ENCODE results near the gene CYP8B1. TPM values are rescaled to one million over a fixed set of nuclear protein-coding genes. Genes with fewer than 3 reads are reported as not detected.

The CYP8B1 gene
- total and polyA plus RNA-seq, 9 of the 15 experiments (the other 6 are each of a cell fraction or from before 2014, with no cell fraction given) = 0.04 TPM; not detected in 8

DNA sequence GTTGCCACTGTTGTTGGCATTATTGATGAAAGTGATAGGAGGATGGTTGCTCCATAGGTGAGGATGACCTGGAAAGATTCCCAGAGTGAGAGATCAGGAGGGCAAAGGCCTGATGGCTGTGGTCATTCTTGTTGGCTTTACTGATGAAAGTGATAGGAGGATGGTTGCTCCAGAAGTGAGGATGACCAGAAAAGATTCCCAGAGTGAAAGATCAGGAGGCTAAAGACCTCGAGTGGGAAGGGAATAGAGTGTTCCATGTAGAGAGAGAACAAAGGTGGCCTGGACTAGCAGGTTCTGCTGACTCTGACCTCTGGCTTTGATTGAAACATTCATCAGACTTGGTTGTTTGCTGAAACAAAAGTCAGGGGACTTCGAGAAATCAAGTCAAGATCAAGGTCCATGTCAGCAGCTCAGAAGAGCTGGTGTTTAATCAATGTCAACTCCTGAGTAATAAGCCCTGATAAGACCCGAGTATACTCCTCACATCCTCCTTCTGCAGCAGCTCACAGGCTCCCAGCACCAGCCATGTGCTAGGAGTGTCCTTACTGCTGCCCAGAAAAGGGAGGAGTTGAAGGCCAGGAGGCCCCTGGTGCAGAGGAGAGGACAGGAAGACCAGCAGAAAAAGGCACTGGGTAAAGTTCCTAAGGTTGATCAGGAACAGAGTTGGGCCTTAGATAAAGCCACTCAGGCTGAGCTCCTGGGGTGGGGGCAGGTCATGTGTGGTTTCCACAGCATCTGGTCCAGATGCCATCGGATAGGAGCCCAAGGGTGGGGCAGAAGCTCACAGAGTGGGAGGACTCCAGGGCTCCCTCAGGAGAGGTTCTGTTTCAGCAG lies 19.9 kb downstream of the CYP8B1 start (continued):
- TF ChIP-seq, protein P1, sequence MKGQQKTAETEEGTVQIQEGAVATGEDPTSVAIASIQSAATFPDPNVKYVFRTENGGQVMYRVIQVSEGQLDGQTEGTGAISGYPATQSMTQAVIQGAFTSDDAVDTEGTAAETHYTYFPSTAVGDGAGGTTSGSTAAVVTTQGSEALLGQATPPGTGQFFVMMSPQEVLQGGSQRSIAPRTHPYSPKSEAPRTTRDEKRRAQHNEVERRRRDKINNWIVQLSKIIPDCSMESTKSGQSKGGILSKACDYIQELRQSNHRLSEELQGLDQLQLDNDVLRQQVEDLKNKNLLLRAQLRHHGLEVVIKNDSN (CRISPR knock-in tag; IDR thresholded peaks at IDR 0.05) = no peak
- TF ChIP-seq CBX3 (IDR thresholded peaks at IDR 0.05; ENCODE audit: borderline replicate concordance in 1 of 2, low read length in 2 of 2) (no peak), TEAD4 (IDR thresholded peaks at IDR 0.05; ENCODE audit: low read length) (0 out of 2 replicates have a peak, but pooled peaks have one; percentile 12), TEAD4 (CRISPR knock-in tag; IDR thresholded peaks at IDR 0.05; ENCODE audit: borderline replicate concordance) (no peak), CTBP1 (IDR thresholded peaks at IDR 0.05; ENCODE audit: borderline replicate concordance) (peak; percentile 44; the same call in 1 of the 2 replicates), SREBF1 (IDR thresholded peaks at IDR 0.05; ENCODE audit: borderline replicate concordance, low read depth, low read length) (no peak), TCF3 (CRISPR knock-in tag; IDR thresholded peaks at IDR 0.05) (peak; percentile 75), ZNF282 (CRISPR knock-in tag; IDR thresholded peaks at IDR 0.05) (no peak), JUN (IDR thresholded peaks at IDR 0.05; ENCODE audit: borderline replicate concordance, low read depth, low read length) (no peak), JUN (CRISPR knock-in tag; IDR thresholded peaks at IDR 0.05; ENCODE audit: borderline replicate concordance) (no peak), SIN3B (IDR thresholded peaks at IDR 0.05; ENCODE audit: low read depth) (no peak), SAFB (IDR thresholded peaks at IDR 0.05; ENCODE audit: borderline replicate concordance, low read depth, low read length) (no peak)
- TF ChIP-seq, protein P2, sequence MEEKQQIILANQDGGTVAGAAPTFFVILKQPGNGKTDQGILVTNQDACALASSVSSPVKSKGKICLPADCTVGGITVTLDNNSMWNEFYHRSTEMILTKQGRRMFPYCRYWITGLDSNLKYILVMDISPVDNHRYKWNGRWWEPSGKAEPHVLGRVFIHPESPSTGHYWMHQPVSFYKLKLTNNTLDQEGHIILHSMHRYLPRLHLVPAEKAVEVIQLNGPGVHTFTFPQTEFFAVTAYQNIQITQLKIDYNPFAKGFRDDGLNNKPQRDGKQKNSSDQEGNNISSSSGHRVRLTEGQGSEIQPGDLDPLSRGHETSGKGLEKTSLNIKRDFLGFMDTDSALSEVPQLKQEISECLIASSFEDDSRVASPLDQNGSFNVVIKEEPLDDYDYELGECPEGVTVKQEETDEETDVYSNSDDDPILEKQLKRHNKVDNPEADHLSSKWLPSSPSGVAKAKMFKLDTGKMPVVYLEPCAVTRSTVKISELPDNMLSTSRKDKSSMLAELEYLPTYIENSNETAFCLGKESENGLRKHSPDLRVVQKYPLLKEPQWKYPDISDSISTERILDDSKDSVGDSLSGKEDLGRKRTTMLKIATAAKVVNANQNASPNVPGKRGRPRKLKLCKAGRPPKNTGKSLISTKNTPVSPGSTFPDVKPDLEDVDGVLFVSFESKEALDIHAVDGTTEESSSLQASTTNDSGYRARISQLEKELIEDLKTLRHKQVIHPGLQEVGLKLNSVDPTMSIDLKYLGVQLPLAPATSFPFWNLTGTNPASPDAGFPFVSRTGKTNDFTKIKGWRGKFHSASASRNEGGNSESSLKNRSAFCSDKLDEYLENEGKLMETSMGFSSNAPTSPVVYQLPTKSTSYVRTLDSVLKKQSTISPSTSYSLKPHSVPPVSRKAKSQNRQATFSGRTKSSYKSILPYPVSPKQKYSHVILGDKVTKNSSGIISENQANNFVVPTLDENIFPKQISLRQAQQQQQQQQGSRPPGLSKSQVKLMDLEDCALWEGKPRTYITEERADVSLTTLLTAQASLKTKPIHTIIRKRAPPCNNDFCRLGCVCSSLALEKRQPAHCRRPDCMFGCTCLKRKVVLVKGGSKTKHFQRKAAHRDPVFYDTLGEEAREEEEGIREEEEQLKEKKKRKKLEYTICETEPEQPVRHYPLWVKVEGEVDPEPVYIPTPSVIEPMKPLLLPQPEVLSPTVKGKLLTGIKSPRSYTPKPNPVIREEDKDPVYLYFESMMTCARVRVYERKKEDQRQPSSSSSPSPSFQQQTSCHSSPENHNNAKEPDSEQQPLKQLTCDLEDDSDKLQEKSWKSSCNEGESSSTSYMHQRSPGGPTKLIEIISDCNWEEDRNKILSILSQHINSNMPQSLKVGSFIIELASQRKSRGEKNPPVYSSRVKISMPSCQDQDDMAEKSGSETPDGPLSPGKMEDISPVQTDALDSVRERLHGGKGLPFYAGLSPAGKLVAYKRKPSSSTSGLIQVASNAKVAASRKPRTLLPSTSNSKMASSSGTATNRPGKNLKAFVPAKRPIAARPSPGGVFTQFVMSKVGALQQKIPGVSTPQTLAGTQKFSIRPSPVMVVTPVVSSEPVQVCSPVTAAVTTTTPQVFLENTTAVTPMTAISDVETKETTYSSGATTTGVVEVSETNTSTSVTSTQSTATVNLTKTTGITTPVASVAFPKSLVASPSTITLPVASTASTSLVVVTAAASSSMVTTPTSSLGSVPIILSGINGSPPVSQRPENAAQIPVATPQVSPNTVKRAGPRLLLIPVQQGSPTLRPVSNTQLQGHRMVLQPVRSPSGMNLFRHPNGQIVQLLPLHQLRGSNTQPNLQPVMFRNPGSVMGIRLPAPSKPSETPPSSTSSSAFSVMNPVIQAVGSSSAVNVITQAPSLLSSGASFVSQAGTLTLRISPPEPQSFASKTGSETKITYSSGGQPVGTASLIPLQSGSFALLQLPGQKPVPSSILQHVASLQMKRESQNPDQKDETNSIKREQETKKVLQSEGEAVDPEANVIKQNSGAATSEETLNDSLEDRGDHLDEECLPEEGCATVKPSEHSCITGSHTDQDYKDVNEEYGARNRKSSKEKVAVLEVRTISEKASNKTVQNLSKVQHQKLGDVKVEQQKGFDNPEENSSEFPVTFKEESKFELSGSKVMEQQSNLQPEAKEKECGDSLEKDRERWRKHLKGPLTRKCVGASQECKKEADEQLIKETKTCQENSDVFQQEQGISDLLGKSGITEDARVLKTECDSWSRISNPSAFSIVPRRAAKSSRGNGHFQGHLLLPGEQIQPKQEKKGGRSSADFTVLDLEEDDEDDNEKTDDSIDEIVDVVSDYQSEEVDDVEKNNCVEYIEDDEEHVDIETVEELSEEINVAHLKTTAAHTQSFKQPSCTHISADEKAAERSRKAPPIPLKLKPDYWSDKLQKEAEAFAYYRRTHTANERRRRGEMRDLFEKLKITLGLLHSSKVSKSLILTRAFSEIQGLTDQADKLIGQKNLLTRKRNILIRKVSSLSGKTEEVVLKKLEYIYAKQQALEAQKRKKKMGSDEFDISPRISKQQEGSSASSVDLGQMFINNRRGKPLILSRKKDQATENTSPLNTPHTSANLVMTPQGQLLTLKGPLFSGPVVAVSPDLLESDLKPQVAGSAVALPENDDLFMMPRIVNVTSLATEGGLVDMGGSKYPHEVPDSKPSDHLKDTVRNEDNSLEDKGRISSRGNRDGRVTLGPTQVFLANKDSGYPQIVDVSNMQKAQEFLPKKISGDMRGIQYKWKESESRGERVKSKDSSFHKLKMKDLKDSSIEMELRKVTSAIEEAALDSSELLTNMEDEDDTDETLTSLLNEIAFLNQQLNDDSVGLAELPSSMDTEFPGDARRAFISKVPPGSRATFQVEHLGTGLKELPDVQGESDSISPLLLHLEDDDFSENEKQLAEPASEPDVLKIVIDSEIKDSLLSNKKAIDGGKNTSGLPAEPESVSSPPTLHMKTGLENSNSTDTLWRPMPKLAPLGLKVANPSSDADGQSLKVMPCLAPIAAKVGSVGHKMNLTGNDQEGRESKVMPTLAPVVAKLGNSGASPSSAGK (IDR thresholded peaks at IDR 0.05) = 0 out of 2 replicates have a peak, but pooled peaks have one; percentile 29
- TF ChIP-seq, protein P3, sequence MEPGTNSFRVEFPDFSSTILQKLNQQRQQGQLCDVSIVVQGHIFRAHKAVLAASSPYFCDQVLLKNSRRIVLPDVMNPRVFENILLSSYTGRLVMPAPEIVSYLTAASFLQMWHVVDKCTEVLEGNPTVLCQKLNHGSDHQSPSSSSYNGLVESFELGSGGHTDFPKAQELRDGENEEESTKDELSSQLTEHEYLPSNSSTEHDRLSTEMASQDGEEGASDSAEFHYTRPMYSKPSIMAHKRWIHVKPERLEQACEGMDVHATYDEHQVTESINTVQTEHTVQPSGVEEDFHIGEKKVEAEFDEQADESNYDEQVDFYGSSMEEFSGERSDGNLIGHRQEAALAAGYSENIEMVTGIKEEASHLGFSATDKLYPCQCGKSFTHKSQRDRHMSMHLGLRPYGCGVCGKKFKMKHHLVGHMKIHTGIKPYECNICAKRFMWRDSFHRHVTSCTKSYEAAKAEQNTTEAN (CRISPR knock-in tag; IDR thresholded peaks at IDR 0.05) = no peak

Measured in K562 (cell line).